K562 (cell line): ENCODE measurements around the gene CCDC148.

Experiments used
- ATF1 ChIP-seq, 2 experiments: fragments of 450-650 bp in 1 of 2; IDR thresholded peaks; 2 replicates each; pipeline ENCODE4 v1.6.1; 2016; ENCODE audit warnings: missing compliant biosample characterization in 1 of 2, missing genetic modification characterization in 1 of 2
- CEBPB ChIP-seq: fragments of 450-650 bp; IDR thresholded peaks from 2 replicates; pipeline ENCODE4 v1.6.1; 2016; ENCODE audit warnings: missing genetic modification characterization, missing compliant biosample characterization
- FOXM1 ChIP-seq, 2 experiments: fragments of 450-650 bp in 1 of 2; sonication (generic) in 1 of 2; formaldehyde crosslinking in 1 of 2; IDR thresholded peaks; 2 replicates each; pipeline versions ENCODE4 v1.6.1 to v1.9.0; 2017 to 2022; ENCODE audit warnings: low read depth in 2 of 2, mild to moderate bottlenecking in 2 of 2, missing genetic modification reagents in 1 of 2, moderate library complexity in 1 of 2
- GATA2 ChIP-seq: sonication (generic); formaldehyde crosslinking; IDR thresholded peaks from 2 replicates; pipeline ENCODE4 v1.4.0; 2020; ENCODE audit warnings: mild to moderate bottlenecking, missing genetic modification reagents
- POLR2A ChIP-seq: fragments of 450-650 bp; conservative IDR thresholded peaks from 2 replicates; pipeline ENCODE4 v1.6.1; 2016
- RCOR1 ChIP-seq, 2 experiments: IDR thresholded peaks; 2 replicates each; pipeline ENCODE4 v1.6.1; 2012; ENCODE audit warnings: low read depth in 2 of 2, low read length in 2 of 2, borderline replicate concordance in 1 of 2, improper control_type of control experiment in 1 of 2
- TBL1XR1 ChIP-seq, 2 experiments: IDR thresholded peaks; 2 replicates each; pipeline ENCODE4 v1.6.1; 2012; ENCODE audit warnings: improper control_type of control experiment in 2 of 2, low read length in 2 of 2, mild to moderate bottlenecking in 1 of 2
- ZNF140 ChIP-seq: fragments of 250-450 bp; sonication (Bioruptor Pico); IDR thresholded peaks from 2 replicates; pipeline ENCODE4 v1.8.0; 2021; ENCODE audit warnings: moderate library complexity, mild to moderate bottlenecking, inconsistent platforms
- ZNF263 ChIP-seq: sonication (generic); formaldehyde crosslinking; IDR thresholded peaks from 2 replicates; pipeline ENCODE4 v1.8.0; 2022; ENCODE audit warnings: mild to moderate bottlenecking, missing genetic modification reagents, borderline replicate concordance
- TF ChIP-seq, protein P1 (sequence below), 3 experiments: fragments of 200-800 bp in 1 of 3; fragments of 250-450 bp in 1 of 3; fragments of 450-650 bp in 1 of 3; sonication (Bioruptor Pico) in 1 of 3; sonication (Bioruptor generic) in 1 of 3; formaldehyde crosslinking in 1 of 3; IDR thresholded peaks; 2 replicates each; pipeline versions ENCODE4 v1.6.1 to v1.8.0; 2016 to 2022; ENCODE audit warnings: mild to moderate bottlenecking in 2 of 3, missing genetic modification characterization in 2 of 3, missing compliant biosample characterization in 1 of 3, moderate library complexity in 1 of 3
- TF ChIP-seq, protein P2 (sequence below), 3 experiments: IDR thresholded peaks in 2 of 3; conservative IDR thresholded peaks in 1 of 3; 2 replicates each; pipeline ENCODE4 v1.5.1; 2011 to 2012; ENCODE audit warnings: low read length in 3 of 3, mild to moderate bottlenecking in 3 of 3, control low read depth in 2 of 3, improper control_type of control experiment in 1 of 3, inconsistent platforms in 1 of 3, low read depth in 1 of 3, mixed read lengths in 1 of 3, moderate library complexity in 1 of 3; ENCODE audit not compliant: insufficient read depth in 2 of 3
- TF ChIP-seq, protein P3 (sequence below): fragments of 250-450 bp; sonication (Bioruptor Pico); IDR thresholded peaks from 2 replicates; pipeline ENCODE4 v1.4.0; 2020

DNA sequence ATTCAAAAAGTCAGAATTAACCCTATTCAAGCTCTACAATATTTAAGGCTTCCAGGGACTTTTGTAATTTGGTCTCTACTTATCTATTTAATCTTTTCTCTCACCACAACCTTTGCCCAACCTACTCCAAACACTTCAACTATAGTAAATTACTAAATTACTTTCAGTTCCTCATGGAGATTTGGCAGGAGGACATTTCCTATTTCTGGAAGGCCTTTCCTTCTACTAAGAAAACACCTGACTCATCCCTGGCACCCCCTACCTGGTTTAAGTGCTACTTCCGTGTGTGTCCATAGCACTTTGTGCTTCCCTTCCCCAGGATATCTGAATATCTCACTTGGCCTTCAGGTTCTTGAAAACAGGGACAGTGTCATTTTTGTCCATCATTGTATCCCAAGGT is 258.6 kb downstream of the CCDC148 start:
- TF ChIP-seq ZNF263 (CRISPR knock-in tag): no peak
- TF ChIP-seq, protein P1, sequence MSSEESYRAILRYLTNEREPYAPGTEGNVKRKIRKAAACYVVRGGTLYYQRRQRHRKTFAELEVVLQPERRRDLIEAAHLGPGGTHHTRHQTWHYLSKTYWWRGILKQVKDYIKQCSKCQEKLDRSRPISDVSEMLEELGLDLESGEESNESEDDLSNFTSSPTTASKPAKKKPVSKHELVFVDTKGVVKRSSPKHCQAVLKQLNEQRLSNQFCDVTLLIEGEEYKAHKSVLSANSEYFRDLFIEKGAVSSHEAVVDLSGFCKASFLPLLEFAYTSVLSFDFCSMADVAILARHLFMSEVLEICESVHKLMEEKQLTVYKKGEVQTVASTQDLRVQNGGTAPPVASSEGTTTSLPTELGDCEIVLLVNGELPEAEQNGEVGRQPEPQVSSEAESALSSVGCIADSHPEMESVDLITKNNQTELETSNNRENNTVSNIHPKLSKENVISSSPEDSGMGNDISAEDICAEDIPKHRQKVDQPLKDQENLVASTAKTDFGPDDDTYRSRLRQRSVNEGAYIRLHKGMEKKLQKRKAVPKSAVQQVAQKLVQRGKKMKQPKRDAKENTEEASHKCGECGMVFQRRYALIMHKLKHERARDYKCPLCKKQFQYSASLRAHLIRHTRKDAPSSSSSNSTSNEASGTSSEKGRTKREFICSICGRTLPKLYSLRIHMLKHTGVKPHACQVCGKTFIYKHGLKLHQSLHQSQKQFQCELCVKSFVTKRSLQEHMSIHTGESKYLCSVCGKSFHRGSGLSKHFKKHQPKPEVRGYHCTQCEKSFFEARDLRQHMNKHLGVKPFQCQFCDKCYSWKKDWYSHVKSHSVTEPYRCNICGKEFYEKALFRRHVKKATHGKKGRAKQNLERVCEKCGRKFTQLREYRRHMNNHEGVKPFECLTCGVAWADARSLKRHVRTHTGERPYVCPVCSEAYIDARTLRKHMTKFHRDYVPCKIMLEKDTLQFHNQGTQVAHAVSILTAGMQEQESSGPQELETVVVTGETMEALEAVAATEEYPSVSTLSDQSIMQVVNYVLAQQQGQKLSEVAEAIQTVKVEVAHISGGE (CRISPR knock-in tag; IDR thresholded peaks at IDR 0.05): no peak
- no peak for TF ChIP-seq TBL1XR1 (IDR thresholded peaks at IDR 0.05; ENCODE audit: low read length in 2 of 2)
- no peak for TF ChIP-seq RCOR1 (IDR thresholded peaks at IDR 0.05; ENCODE audit: borderline replicate concordance in 1 of 2, low read depth in 2 of 2, low read length in 2 of 2)
- TF ChIP-seq, protein P2, sequence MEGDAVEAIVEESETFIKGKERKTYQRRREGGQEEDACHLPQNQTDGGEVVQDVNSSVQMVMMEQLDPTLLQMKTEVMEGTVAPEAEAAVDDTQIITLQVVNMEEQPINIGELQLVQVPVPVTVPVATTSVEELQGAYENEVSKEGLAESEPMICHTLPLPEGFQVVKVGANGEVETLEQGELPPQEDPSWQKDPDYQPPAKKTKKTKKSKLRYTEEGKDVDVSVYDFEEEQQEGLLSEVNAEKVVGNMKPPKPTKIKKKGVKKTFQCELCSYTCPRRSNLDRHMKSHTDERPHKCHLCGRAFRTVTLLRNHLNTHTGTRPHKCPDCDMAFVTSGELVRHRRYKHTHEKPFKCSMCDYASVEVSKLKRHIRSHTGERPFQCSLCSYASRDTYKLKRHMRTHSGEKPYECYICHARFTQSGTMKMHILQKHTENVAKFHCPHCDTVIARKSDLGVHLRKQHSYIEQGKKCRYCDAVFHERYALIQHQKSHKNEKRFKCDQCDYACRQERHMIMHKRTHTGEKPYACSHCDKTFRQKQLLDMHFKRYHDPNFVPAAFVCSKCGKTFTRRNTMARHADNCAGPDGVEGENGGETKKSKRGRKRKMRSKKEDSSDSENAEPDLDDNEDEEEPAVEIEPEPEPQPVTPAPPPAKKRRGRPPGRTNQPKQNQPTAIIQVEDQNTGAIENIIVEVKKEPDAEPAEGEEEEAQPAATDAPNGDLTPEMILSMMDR (IDR thresholded peaks at IDR 0.05 in 2 of 3, conservative IDR thresholded peaks at IDR 0.05 in 1 of 3; ENCODE audit: insufficient read depth in 2 of 3, low read depth in 1 of 3, low read length in 3 of 3): no peak
- no peak for TF ChIP-seq FOXM1 (IDR thresholded peaks at IDR 0.05; ENCODE audit: low read depth)
- no peak for TF ChIP-seq FOXM1 (CRISPR knock-in tag; IDR thresholded peaks at IDR 0.05; ENCODE audit: low read depth)
- TF ChIP-seq CEBPB: no peak
- TF ChIP-seq ATF1 (CRISPR knock-in tag; IDR thresholded peaks at IDR 0.05): no peak
- TF ChIP-seq ATF1 (tag; IDR thresholded peaks at IDR 0.05): no peak
- no peak for TF ChIP-seq POLR2A
- no peak for TF ChIP-seq GATA2 (CRISPR knock-in tag)
- TF ChIP-seq ZNF140 (CRISPR knock-in tag): no peak
- TF ChIP-seq, protein P3, sequence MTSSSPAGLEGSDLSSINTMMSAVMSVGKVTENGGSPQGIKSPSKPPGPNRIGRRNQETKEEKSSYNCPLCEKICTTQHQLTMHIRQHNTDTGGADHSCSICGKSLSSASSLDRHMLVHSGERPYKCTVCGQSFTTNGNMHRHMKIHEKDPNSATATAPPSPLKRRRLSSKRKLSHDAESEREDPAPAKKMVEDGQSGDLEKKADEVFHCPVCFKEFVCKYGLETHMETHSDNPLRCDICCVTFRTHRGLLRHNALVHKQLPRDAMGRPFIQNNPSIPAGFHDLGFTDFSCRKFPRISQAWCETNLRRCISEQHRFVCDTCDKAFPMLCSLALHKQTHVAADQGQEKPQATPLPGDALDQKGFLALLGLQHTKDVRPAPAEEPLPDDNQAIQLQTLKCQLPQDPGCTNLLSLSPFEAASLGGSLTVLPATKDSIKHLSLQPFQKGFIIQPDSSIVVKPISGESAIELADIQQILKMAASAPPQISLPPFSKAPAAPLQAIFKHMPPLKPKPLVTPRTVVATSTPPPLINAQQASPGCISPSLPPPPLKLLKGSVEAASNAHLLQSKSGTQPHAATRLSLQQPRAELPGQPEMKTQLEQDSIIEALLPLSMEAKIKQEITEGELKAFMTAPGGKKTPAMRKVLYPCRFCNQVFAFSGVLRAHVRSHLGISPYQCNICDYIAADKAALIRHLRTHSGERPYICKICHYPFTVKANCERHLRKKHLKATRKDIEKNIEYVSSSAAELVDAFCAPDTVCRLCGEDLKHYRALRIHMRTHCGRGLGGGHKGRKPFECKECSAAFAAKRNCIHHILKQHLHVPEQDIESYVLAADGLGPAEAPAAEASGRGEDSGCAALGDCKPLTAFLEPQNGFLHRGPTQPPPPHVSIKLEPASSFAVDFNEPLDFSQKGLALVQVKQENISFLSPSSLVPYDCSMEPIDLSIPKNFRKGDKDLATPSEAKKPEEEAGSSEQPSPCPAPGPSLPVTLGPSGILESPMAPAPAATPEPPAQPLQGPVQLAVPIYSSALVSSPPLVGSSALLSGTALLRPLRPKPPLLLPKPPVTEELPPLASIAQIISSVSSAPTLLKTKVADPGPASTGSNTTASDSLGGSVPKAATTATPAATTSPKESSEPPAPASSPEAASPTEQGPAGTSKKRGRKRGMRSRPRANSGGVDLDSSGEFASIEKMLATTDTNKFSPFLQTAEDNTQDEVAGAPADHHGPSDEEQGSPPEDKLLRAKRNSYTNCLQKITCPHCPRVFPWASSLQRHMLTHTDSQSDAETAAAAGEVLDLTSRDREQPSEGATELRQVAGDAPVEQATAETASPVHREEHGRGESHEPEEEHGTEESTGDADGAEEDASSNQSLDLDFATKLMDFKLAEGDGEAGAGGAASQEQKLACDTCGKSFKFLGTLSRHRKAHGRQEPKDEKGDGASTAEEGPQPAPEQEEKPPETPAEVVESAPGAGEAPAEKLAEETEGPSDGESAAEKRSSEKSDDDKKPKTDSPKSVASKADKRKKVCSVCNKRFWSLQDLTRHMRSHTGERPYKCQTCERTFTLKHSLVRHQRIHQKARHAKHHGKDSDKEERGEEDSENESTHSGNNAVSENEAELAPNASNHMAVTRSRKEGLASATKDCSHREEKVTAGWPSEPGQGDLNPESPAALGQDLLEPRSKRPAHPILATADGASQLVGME (CRISPR knock-in tag): no peak
